HG03565 (cell line): Measurements from ENCODE around the gene KIF26B.
"Not testable (repeated sequence)": the region's sequence is repeated elsewhere in the genome, so short reads cannot be mapped to it uniquely, and the experiment has no call there.

ENCODE experiments used
- ATAC-seq: cut with Tn5 transposase; IDR thresholded peaks from one replicate; pipeline ENCODE4 v1.9.1; 2021; ENCODE audit warnings: mild to moderate bottlenecking, moderate library complexity; ENCODE audit not compliant: unreplicated experiment

Gene KIF26B

GRCh38 chr1:245710961-245711903 is 556.4 kb downstream of the KIF26B start:
- no peak for ATAC-seq

- ATAC-seq = not testable (repeated sequence)
Measured at GRCh38 chr1:245714027-245714426, 559.2 kb downstream of the KIF26B start.

- ATAC-seq = no peak
Measured at GRCh38 chr1:245715291-245715701, 560.5 kb downstream of the KIF26B start.

GRCh38 chr1:245715970-245716369 is 561.2 kb downstream of the KIF26B start:
- no peak for ATAC-seq

GRCh38 chr1:245716561-245716960 is 561.8 kb downstream of the KIF26B start:
- no peak for ATAC-seq

GRCh38 chr1:245717611-245718010 is 562.8 kb downstream of the KIF26B start:
- no peak for ATAC-seq

GRCh38 chr1:245718123-245718522 is 563.3 kb downstream of the KIF26B start:
- ATAC-seq = no peak

- ATAC-seq = no peak
Measured at GRCh38 chr1:245718951-245719350, 564.2 kb downstream of the KIF26B start.

- no peak for ATAC-seq
Measured at GRCh38 chr1:245721488-245721887, 566.7 kb downstream of the KIF26B start.

GRCh38 chr1:245728035-245728434 is 573.2 kb downstream of the KIF26B start:
- ATAC-seq = not testable (repeated sequence)

GRCh38 chr1:245730801-245731200 is 576.0 kb downstream of the KIF26B start:
- ATAC-seq = no peak

- not testable (repeated sequence) for ATAC-seq
Measured at GRCh38 chr1:245740336-245740735, 585.6 kb downstream of the KIF26B start.

GRCh38 chr1:245742896-245743295 is 588.1 kb downstream of the KIF26B start:
- ATAC-seq = no peak

- no peak for ATAC-seq
Measured at GRCh38 chr1:245748240-245748639, 593.5 kb downstream of the KIF26B start.

GRCh38 chr1:245748646-245749045 is 593.9 kb downstream of the KIF26B start:
- no peak for ATAC-seq

GRCh38 chr1:245749053-245749452 is 594.3 kb downstream of the KIF26B start:
- ATAC-seq = no peak

- no peak for ATAC-seq
Measured at GRCh38 chr1:245750261-245750660, 595.5 kb downstream of the KIF26B start.

GRCh38 chr1:245751116-245751515 is 596.3 kb downstream of the KIF26B start:
- no peak for ATAC-seq

- no peak for ATAC-seq
Measured at GRCh38 chr1:245751726-245752470, 597.1 kb downstream of the KIF26B start.

GRCh38 chr1:245752561-245752960 is 597.8 kb downstream of the KIF26B start:
- ATAC-seq = no peak

- ATAC-seq = no peak
Measured at GRCh38 chr1:245753807-245754206, 599.0 kb downstream of the KIF26B start.

- no peak for ATAC-seq
Measured at GRCh38 chr1:245754463-245754961, 599.7 kb downstream of the KIF26B start.
